Progenitor cell of endocrine pancreas (in vitro differentiated cells): Measurements from ENCODE around the gene ZNF618. TPM values are rescaled to one million over a fixed set of nuclear protein-coding genes. Genes with fewer than 3 reads are reported as not detected.
"Not testable (repeated sequence)": the region's sequence is repeated elsewhere in the genome, so short reads cannot be mapped to it uniquely, and the experiment has no call there.

ENCODE experiments used
- DNase-seq: peaks from one replicate; pipeline ENCODE4 v3.0.0; 2021; ENCODE audit warnings: low spot score; ENCODE audit not compliant: unreplicated experiment
- H3K27ac Mint-ChIP-seq: 2 replicates; pipeline ENCODE4 v1.8.0; 2021; ENCODE audit warnings: mild to moderate bottlenecking, moderate library complexity, mixed read lengths
- H3K27me3 Mint-ChIP-seq: 2 replicates; pipeline ENCODE4 v1.8.0; 2021; ENCODE audit warnings: mixed read lengths
- H3K36me3 Mint-ChIP-seq: 2 replicates; pipeline ENCODE4 v1.8.0; 2022; ENCODE audit warnings: mixed read lengths; ENCODE audit not compliant: insufficient read depth
- H3K4me1 Mint-ChIP-seq: 2 replicates; pipeline ENCODE4 v1.8.0; 2021; ENCODE audit warnings: low read depth, mixed read lengths
- H3K4me3 Mint-ChIP-seq: 2 replicates; pipeline ENCODE4 v1.8.0; 2021; ENCODE audit warnings: low read depth, mild to moderate bottlenecking, moderate library complexity, mixed read lengths
- H3K9me3 Mint-ChIP-seq: 2 replicates; pipeline ENCODE4 v1.8.0; 2021; ENCODE audit warnings: low read depth, mixed read lengths
- CTCF ChIP-seq: fragments of 200-600 bp; sonication (generic); IDR thresholded peaks from one replicate; pipeline ENCODE4 v1.5.0; 2021; ENCODE audit warnings: antibody characterized with exemption, mild to moderate bottlenecking; ENCODE audit not compliant: unreplicated experiment
- total RNA-seq: library from RNA; stranded (reverse); gene quantifications from 2 replicates; pipeline ENCODE4 v1.2.1, GENCODE V29; 2021

Gene ZNF618
- total RNA-seq, 1 donor from 2014 or later, result 85.8 TPM

GRCh38 chr9:114037249-114037648 is 161.1 kb downstream of the ZNF618 start:
- Mint-ChIP-seq H3K4me1 (no peaks in the 10 kb centered on the region), H3K9me3 (no peaks in the 10 kb centered on the region), H3K27ac (no peak overlapping the region), H3K36me3 (peaks cover 44% of the 10 kb centered on the region), H3K4me3 (no peak overlapping the region), H3K27me3 (no peaks in the 10 kb centered on the region)
- TF ChIP-seq CTCF, result no peak
- DNase-seq, result no peak

GRCh38 chr9:114037961-114038723 is 162.0 kb downstream of the ZNF618 start:
- TF ChIP-seq CTCF, result no peak
- DNase-seq, result no peak
- Mint-ChIP-seq H3K4me3 (no peak overlapping the region), H3K4me1 (no peaks in the 10 kb centered on the region), H3K9me3 (peaks cover under 1% of the 10 kb centered on the region), H3K27ac (no peak overlapping the region), H3K36me3 (peaks cover 44% of the 10 kb centered on the region), H3K27me3 (no peaks in the 10 kb centered on the region)

GRCh38 chr9:114038724-114039313 is 162.7 kb downstream of the ZNF618 start:
- DNase-seq, result no peak
- Mint-ChIP-seq H3K4me1 (no peaks in the 10 kb centered on the region), H3K27me3 (no peaks in the 10 kb centered on the region), H3K4me3 (no peak overlapping the region), H3K36me3 (peaks cover 50% of the 10 kb centered on the region), H3K9me3 (peaks cover 5% of the 10 kb centered on the region), H3K27ac (no peak overlapping the region)
- no peak for TF ChIP-seq CTCF

GRCh38 chr9:114039484-114039883 is 163.4 kb downstream of the ZNF618 start:
- no peak for TF ChIP-seq CTCF
- H3K36me3 Mint-ChIP-seq, result peaks cover 55% of the 10 kb centered on the region
- H3K4me3 Mint-ChIP-seq, result no peak overlapping the region
- H3K27me3 Mint-ChIP-seq, result no peaks in the 10 kb centered on the region
- no peaks in the 10 kb centered on the region for H3K4me1 Mint-ChIP-seq
- peaks cover 8% of the 10 kb centered on the region for H3K9me3 Mint-ChIP-seq
- no peak overlapping the region for H3K27ac Mint-ChIP-seq
- DNase-seq, result no peak

GRCh38 chr9:114043660-114044059 is 167.6 kb downstream of the ZNF618 start:
- not testable (repeated sequence) for H3K4me3 Mint-ChIP-seq, H3K27me3 Mint-ChIP-seq, H3K27ac Mint-ChIP-seq, DNase-seq, H3K4me1 Mint-ChIP-seq, H3K9me3 Mint-ChIP-seq
- peaks cover 59% of the 10 kb centered on the region for H3K36me3 Mint-ChIP-seq
